ENCODE data around the gene RAB8A. TPM values are rescaled to one million over a fixed set of nuclear protein-coding genes. Genes with fewer than 3 reads are reported as not detected.

The RAB8A gene
- total and polyA plus RNA-seq, 9 of the 15 experiments (the other 6 are each of a cell fraction or from before 2014, with no cell fraction given), result 11.2 to 102 (median 53.2) TPM

GRCh38 chr19:16157601-16158000, 45.9 kb downstream of the RAB8A start:
- H2AFZ ChIP-seq (ENCODE audit: low read depth, low read length), result no peak overlapping the region
- ChIA-PET CTCF (ENCODE audit: low intra/inter-chr PET ratio) (no interaction called here), POLR2A (interaction anchor here (0.6 to 1.0 kb wide), 2 partner anchors 14 to 75 kb away, joined by 3 read pairs; partner anchors contain the start of gene HSH2D)
- H3K27me3 ChIP-seq (ENCODE audit: control insufficient read depth in 2 of 2, insufficient read depth in 2 of 2, low read length in 2 of 2), result peaks cover 0 to 4% of the 10 kb centered on the region in 2 experiments; a peak in 1 of 5 replicates
- in situ Hi-C loops (cut with MboI) (no loop called here), intact Hi-C loops (cut with micrococcal nuclease) (no loop called here)
- FAIRE-seq, result no peak
- peak overlapping the region in 1 of 2 experiments; percentile 71; a peak in 2 of 4 replicates for H3K9ac ChIP-seq (ENCODE audit: insufficient read depth in 1 of 2, low read depth in 2 of 2, low read length in 2 of 2)
- no peak overlapping the region for H3K27ac ChIP-seq (ENCODE audit: extremely low read depth, low read depth, low read length)
- H3K9me1 ChIP-seq (ENCODE audit: control insufficient read depth, insufficient read depth, low read length), result no peaks in the 10 kb centered on the region
- no peaks in the 10 kb centered on the region for H3K36me3 ChIP-seq (ENCODE audit: control insufficient read depth, insufficient read depth, low read length)
- TF ChIP-seq MEF2A (IDR thresholded peaks at IDR 0.05; ENCODE audit: control insufficient read depth, low read depth, low read length) (no peak), DPF2 (IDR thresholded peaks at IDR 0.05) (no peak), ZNF518B (CRISPR knock-in tag; IDR thresholded peaks at IDR 0.05) (no peak), TEAD1 (CRISPR knock-in tag; IDR thresholded peaks at IDR 0.05) (no peak), TAL1 (IDR thresholded peaks at IDR 0.05) (no peak), RBM34 (IDR thresholded peaks at IDR 0.05; ENCODE audit: borderline replicate concordance, insufficient read depth, low read length) (no peak), ZNF354B (CRISPR knock-in tag; IDR thresholded peaks at IDR 0.05) (no peak), TGIF2 (CRISPR knock-in tag; IDR thresholded peaks at IDR 0.05) (no peak), ATF4 (CRISPR knock-in tag; IDR thresholded peaks at IDR 0.05) (no peak)
- TF ChIP-seq, protein P1, sequence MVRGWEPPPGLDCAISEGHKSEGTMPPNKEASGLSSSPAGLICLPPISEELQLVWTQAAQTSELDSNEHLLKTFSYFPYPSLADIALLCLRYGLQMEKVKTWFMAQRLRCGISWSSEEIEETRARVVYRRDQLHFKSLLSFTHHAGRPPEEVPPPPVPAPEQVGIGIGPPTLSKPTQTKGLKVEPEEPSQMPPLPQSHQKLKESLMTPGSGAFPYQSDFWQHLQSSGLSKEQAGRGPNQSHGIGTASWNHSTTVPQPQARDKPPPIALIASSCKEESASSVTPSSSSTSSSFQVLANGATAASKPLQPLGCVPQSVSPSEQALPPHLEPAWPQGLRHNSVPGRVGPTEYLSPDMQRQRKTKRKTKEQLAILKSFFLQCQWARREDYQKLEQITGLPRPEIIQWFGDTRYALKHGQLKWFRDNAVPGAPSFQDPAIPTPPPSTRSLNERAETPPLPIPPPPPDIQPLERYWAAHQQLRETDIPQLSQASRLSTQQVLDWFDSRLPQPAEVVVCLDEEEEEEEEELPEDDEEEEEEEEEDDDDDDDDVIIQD (CRISPR knock-in tag; IDR thresholded peaks at IDR 0.05), result no peak
- TF ChIP-seq, protein P2, sequence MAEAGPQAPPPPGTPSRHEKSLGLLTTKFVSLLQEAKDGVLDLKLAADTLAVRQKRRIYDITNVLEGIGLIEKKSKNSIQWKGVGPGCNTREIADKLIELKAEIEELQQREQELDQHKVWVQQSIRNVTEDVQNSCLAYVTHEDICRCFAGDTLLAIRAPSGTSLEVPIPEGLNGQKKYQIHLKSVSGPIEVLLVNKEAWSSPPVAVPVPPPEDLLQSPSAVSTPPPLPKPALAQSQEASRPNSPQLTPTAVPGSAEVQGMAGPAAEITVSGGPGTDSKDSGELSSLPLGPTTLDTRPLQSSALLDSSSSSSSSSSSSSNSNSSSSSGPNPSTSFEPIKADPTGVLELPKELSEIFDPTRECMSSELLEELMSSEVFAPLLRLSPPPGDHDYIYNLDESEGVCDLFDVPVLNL (CRISPR knock-in tag; IDR thresholded peaks at IDR 0.05; ENCODE audit: low read depth), result no peak
- TF ChIP-seq, protein P3, sequence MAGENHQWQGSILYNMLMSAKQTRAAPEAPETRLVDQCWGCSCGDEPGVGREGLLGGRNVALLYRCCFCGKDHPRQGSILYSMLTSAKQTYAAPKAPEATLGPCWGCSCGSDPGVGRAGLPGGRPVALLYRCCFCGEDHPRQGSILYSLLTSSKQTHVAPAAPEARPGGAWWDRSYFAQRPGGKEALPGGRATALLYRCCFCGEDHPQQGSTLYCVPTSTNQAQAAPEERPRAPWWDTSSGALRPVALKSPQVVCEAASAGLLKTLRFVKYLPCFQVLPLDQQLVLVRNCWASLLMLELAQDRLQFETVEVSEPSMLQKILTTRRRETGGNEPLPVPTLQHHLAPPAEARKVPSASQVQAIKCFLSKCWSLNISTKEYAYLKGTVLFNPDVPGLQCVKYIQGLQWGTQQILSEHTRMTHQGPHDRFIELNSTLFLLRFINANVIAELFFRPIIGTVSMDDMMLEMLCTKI (IDR thresholded peaks at IDR 0.05; ENCODE audit: partially characterized antibody), result no peak
- no TSS peak for BruUV-seq (replicated peaks)
- H4K20me1 ChIP-seq (replicated peaks; ENCODE audit: control insufficient read depth, insufficient read depth, low read length), result peaks cover 3% of the 10 kb centered on the region; the same call in 1 of the 2 replicates
- WGBS (ENCODE audit: insufficient coverage, low coverage, missing lambda C conversion rate), result 8% methylated on average over 10 of the region's 10 CpGs
- ATAC-seq, result no peak
- no peak for DNase-seq (ENCODE audit: extremely low read depth in 1 of 4, low spot score in 3 of 4)
- no peaks in the 10 kb centered on the region for H3K9me3 ChIP-seq (replicated peaks; ENCODE audit: control insufficient read depth, insufficient read depth, low read depth, low read length)
- peaks cover 13% of the 10 kb centered on the region in 2 experiments; a peak in 4 of 5 replicates for H3K4me1 ChIP-seq (replicated peaks in 1 of 2; ENCODE audit: control insufficient read depth in 2 of 2, insufficient read depth in 2 of 2, low read length in 2 of 2)
- H3K4me2 ChIP-seq (ENCODE audit: insufficient read depth, low read length), result no peak overlapping the region
- H3K79me2 ChIP-seq (ENCODE audit: control insufficient read depth, insufficient read depth, low read length), result no peaks in the 10 kb centered on the region
- H3K4me3 ChIP-seq, result no peak overlapping the region
